GM21717 (cell line): ENCODE results near the gene TRAF3IP1.
"Not testable (repeated sequence)": the region's sequence is repeated elsewhere in the genome, so short reads cannot be mapped to it uniquely, and the experiment has no call there.

Source experiments
- ATAC-seq: cut with Tn5 transposase; IDR thresholded peaks from one replicate; pipeline ENCODE4 v1.9.1; 2021; ENCODE audit warnings: mild to moderate bottlenecking, moderate library complexity; ENCODE audit not compliant: unreplicated experiment

The TRAF3IP1 gene

DNA sequence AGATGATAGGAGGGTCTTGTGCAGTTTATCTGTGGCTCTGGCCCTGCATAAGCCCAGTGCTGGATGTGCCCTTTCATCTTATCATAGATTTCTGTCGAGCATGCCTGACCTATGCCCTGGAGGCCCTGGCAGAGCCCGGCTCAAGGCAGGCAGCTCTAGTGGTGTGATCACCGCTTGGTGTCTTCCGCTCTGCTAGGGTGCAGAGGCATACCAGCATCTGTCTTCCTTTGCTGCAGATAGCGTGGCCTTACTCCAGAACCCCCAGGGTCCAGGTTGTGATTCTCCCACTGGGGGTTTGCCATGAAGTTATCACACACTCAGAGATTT lies 13.7 kb upstream of the TRAF3IP1 start:
- ATAC-seq: no peak

DNA sequence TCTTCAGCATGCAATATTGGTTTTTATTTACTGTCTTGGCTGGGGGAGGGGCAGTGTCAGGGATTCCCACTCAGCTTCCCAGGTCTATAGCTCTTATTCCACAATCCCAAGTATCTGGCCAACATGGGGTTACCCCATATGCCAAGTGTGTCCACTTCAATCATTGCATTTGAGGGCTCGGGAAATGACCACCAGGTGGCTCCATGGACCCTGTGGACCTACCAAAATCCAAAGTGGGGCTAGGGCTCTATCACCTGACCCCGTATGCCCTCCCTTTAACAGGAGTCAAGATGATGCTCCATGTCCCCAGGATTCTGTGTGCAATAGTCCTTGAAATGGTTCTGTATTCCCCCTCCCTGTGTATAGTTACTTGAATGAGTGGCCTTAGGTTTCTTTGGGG lies 12.1 kb upstream of the TRAF3IP1 start:
- ATAC-seq: no peak

DNA sequence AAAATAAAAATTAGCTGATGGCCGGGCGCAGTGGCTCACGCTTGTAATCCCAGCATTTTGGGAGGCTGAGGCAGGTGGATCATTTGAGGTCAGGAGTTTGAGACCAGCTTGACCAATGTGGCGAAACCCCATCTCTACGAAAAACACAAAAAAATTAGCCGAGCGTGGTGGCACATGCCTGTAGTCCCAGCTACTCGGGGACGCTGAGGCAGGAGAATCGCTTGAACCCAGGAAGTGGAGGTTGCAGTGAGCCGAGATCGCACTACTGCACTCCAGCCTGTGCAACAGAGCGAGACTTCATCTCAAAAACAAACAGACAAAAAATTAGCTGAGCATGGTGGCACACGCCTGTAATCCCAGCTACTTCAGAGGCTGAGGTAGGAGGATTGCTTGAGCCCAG lies 9.6 kb upstream of the TRAF3IP1 start:
- ATAC-seq: not testable (repeated sequence)

DNA sequence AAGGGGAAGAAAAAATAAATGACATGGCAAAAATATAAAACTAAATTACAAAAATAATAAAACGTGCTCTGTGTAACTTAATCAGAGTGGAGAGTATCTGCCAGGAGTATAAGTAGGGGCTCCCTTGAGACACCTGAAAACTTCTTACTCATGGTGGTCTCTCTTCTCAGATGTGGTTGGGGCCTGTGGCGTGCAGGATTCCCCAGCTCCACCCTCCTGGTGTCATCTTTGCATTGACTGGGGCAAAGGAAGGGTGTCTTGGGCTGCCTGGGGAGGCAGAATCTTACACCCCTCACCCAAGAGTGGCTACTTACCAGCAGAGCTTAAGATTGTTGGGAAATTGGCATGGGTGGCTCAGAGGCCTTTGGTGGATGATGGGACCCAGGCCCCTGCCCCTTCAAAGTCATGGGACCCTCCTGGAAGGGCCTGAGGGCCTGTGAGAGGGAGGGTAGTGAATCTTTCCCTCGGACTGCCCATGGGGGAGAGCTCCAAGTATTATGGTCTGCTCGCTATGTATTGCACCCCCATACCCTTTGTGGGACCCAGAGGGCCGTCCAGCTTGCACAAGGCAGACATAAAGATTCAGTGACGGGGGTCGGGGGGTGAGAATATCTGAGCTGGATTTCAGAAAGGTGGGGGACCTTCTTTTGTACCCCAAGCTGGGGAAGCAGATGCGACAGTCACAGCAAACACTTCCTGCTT lies 6.9 kb upstream of the TRAF3IP1 start:
- ATAC-seq: no peak

DNA sequence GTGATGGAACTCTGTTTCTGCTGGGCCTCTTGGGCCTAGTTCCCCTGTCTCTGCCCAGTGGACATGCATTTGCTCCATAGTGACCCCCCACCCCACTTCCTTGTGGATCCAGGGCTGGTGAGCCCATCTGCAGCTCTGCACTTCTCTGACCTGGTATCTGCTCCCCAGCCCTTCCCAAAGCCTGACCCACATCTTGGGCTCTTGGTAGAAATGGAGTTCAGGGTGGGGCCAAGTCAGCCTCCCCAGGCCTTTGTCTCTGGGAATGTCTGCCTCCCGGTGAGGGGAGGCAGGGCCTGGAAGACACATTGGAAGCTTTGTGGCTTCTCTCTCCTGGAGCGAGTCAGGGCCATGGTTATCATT lies 6.3 kb upstream of the TRAF3IP1 start:
- no peak for ATAC-seq

DNA sequence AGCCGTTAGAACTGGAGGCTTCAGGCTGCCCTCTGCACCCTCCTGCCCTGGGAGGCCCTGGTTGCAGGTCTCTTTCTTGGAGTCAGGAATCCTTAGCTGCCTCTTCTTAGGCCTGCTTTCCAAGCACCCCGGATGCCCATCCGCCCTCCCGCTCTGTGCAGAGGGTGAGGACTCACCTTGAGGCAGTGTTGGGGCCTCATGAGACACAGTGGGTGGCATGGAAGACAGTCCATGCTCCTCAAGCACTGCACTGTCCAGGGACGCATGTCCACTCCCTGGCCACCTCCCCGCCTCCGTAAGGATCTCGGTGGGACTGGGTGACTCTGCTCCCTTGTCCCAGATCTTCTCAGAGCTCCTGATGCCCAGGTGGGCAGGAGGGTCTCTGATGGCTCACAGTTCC lies 5.7 kb upstream of the TRAF3IP1 start:
- no peak for ATAC-seq

DNA sequence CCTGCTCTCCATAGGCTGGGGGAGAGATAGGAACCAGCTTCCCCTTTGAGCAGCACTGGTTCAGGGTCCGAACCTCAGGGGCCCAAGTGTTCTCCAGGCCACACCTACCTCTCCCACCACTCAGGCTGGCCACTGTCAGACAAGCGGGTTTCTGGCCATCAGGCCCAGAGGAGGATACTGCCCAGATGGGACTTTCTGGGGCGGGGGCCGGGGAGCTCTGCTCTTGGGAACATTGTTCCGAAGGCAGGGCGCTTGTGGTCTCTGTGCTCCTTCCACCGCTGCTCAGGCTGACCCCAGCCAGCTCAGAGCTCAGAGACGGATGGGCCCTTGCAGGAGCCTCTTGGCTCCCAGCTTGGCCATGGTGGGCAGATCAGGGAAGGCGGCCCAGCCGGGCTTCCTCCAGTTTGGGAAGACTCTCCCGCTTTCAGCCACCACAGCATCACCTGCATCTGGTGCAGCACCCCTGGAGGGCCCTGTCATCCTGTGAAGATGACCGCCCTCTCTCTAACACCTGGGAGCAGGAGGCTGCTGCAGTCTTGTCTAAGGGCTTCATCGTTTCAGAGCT lies 5.2 kb upstream of the TRAF3IP1 start:
- ATAC-seq: no peak

DNA sequence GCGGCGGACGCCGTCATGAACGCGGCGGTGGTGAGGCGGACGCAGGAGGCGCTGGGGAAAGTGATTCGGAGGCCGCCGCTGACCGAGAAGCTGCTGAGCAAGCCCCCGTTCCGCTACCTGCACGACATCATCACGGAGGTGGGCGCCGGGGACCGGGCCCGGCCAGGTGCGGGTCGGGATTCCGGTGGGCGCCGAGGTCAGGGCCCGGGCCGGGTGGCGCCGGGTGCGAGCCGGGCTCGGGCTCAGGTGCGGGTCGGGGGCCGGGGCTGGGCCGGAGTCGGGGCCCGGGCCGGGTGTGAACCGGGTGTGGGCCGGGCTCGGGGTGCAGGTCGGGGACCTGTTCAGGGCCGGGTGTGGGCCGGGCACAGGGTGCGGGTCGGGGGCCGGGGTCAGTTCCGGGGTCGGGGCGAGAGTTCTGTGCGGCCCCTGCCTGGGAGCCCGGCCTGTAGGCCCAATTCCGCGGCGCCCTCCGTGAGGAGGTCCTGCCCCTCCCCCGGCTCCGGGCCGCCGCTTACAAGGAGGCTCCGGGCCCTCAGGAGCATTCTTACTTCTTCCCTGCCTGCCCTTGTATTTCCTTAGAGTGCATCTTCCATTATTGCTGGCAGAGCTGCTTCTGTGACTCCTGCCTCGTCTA lies 447 bp downstream of the TRAF3IP1 start:
- peak; percentile 32 for ATAC-seq

DNA sequence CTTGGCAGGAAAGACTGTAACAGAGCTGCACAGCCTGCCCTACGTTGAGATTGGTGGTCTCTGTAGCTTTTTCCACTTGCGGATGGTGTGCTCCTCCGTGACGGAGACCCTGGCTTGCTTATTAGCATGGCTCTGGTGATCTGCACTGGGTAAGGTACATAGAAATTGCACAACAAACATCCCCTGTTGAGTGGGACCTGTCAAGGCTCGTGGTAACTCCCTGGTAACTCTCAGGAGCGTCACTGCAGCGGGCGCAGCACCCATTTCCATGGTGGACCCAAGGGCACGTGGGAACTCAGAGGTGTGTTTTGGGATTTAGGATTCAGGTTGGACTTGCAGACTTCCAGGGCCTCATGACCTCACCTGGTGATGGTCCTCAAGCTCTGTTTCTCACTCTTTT lies 1.1 kb downstream of the TRAF3IP1 start:
- no peak for ATAC-seq

DNA sequence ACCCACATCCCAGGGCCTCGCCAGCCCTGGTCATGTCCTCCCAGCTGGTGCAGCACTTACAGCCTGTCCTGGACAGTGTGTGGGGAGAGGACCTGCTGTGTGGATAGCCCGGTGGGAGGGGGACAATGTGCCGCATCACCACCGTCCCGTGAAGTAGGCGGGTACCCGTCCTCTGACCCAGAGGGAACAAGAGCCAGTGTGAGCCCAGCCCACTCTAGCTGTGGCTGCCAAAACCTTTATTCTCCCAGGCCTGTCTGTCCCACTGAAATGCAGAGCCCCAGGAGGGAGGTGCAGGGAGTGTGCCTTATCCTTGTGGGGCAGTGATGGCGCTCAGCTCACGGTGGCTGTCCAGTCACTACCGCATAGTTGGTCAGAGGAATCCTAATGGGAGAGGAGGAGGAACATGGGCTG lies 1.7 kb downstream of the TRAF3IP1 start:
- no peak for ATAC-seq

DNA sequence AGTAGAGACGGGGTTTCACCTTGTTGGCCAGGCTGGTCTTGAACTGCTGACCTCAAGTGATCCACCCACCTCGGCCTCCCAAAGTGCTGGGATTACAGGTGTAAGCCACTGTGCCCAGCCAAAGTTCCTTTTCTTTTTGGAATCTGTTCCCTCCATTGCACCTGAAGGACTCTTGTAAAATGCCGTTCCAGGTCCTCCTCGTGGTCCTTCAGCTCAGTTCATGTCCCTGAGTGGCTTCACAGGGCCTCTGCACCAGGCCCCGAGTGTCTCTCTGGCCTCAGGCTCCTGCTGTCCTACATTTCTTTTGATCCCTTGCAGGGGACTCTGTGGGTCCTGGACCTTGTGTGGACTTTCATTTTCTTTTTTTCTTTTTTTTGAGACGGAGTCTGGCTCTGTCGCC lies 3.9 kb downstream of the TRAF3IP1 start:
- ATAC-seq: not testable (repeated sequence)

DNA sequence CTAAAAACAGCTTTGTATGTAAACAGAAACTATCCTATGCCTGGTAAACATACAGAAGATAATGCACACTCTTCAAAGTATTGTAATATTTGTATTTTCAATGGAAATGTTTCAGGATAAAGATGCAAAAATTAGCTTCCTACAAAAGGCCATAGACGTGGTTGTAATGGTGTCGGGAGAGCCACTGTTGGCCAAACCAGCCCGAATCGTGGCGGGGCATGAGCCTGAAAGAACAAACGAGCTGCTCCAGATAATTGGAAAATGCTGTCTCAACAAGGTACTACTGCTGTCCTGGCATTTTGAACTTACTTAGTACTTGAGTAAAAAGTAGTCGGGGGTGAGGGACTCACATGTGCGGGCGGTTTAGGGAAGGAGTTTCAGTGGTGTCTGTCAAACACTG lies 5.4 kb downstream of the TRAF3IP1 start:
- no peak for ATAC-seq

DNA sequence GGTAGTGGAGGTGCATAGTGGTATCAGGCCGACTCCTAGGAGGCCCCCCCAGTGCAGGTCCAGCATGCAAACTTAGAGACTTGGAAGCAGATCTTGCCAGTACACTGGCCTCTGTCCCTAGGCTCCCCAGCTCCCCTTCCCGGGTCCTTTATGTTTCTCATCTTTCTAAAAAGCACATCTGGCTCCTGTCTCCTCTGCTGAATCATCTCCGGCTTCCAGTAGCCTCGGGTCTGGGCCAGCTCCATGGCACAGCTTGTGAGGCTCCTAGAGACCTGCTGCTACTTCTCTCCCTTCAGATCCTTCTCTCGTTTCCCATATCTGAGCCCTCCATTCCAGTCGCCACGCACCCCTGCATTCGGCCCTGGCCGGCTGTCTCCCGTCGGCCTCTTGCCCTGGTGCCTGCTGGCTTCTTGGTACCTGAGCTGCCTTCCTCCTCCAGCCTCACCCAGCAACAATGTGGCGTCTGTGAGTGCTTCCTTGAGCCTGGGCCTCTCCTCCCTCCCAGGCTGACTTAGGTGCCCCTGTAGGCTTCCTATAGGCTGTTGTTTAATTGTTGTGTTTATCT lies 6.6 kb downstream of the TRAF3IP1 start:
- ATAC-seq: no peak

DNA sequence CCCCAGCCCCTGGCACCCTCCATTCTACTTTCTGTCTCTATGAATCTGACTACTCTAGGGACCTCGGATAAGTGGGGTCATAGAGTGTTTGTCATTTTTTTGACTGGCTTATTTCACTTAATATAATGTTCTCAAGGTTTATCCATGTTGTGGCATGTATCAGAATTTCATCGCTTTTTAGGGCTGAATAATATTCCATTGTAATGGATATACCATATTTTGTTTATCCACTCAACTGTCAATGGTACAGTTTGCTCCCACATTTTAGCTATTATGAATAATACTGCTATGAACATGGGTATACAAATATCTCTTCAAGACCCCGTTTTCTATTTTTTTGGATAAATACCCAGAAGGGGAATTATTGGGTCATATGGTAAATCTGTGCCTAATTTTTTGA lies 7.4 kb downstream of the TRAF3IP1 start:
- no peak for ATAC-seq

DNA sequence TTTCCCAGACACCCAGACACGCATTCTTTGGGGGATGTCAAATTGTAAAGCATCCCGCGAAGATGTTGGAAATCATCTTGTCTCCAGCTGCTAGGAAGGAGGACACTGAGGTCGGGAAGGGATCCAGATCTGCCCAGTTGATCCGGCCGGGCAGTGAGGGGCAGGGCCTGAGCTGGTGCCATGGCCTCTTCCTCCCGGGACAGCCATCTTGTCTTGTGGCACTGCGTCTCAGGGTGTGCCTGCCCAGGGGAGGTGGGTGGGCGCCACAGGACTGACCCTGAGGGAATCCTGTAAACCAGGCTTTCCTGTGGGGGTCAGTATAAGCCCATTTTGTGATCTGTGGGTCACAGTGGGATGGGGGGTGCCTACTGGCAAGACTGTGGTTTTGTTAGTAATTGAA lies 10.1 kb downstream of the TRAF3IP1 start:
- no peak for ATAC-seq

DNA sequence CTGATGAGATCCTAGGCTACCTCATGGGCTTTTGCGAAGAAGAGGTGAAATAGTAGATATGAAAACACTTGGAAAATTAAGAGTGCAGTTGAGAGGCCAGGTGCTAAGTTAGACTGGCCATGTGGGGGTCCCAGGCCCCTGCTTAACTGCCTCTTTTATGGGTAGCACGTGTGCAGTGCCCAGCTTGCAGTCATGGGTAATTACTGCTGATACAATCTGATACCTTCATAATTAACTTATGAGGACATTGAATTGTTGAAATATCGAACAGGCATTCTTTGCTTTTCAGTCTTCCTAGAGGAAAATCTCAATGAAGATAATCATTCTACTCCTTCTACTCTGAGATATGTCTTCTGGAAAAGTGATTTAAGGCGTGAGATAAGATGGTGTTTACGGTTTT lies 11.6 kb downstream of the TRAF3IP1 start:
- no peak for ATAC-seq

DNA sequence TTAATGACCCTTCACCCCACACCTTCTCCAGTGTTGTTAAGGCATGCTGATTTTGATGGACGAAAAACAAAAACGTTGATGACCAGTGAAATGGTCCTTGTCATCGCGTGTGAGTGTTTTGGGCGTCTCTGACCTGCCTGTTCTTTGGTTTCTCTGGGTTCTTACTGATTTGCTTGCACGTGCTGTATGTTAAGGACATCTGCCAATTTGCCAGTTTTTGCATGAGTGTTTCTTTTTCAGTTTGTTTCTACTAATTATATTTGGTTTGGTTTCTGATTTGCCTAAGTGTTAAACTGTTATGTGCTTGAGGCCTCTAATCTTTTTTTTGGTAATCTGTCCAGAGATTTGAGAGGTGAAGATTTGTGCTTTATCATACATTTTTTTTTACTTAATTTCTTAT lies 14.6 kb downstream of the TRAF3IP1 start:
- ATAC-seq: no peak

DNA sequence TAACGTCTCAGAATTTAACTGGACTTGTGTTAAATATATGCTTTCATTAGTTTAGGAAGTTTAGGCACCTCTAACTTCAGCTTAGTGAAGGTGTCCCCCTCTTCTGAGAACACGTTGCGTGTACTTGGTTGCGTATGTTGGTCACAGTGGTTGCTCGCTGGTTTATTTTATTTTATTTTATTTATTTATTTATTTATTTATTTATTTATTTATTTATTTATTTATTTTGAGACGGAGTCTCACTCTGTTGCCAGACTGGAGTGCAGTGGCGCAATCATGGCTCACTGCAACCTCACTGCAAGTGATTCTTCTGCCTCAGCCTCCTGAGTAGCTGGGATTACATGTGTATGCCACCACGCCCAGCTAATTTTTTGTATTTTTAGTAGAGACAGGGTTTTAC lies 15.3 kb downstream of the TRAF3IP1 start:
- not testable (repeated sequence) for ATAC-seq

DNA sequence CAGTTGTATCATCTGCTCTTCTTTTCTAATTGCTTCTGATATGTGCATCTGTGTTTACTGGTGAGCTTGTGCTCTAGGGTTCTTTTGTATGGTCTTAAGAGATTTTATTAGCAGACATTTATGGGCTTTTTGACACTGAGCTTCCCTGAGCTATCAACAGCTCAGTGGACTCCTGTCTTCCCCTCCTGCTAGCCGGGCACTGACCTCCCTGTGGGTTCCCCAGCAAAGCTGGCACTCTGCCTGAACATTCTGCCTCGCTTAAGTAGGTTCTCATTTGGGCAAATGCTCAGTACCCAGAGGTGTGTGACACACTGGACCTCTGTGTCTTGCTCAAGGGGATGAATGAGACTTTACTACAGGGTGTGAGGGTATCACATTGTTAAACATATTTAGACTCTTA lies 15.8 kb downstream of the TRAF3IP1 start:
- ATAC-seq: no peak

DNA sequence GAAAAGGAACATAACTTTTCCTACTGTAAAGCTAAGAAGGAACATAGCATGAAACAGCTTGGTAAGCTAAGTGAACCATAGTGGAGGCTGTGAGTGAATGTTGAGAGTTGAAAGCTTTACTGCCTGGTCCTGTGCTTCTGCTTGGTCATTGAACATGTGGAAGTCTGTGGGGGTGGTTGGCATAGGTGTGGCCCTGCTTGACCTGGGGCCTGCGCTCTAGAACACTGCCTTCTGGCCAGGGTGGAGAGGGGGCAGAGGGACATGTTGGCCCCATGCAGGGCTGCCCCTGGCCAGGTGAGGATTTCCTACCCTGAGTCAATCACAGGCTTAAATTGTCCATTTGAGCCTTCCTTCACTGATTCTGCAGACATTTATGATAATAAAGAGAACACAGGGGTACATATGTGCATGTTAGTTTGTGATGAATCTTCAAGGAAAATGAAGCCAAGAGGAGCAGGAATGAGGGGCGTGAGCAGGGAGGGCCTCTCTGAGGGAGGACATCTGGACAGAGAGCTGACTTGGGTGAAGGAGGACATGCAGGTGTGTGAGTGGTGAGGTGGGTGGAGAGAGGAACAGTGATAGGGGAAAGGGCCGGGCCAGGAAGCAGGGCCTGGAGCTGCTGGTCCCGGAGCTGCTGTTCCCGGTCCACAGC lies 16.6 kb downstream of the TRAF3IP1 start:
- no peak for ATAC-seq

DNA sequence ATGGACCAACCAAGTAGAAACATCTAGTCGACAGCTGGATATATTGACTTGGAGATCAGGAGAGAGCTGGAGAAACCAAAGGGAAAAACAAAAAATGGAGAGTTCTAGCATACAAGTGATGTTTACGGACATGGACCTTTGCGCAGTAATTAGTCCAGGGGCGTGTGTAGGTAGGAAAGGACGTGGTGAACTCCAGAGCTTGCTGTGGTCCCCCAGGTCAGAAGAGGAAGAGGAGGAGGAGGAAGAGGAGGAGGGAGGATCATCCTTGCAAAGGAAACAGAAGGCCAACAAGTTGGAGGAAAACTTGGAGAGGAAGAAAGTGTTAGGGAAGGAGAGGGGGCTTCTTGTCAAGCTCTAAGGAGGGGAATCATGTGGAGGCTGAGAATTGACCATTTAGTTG lies 17.5 kb downstream of the TRAF3IP1 start:
- ATAC-seq: no peak
